Measurements from ENCODE around the gene RCN1. TPM values are rescaled to one million over a fixed set of nuclear protein-coding genes. Genes with fewer than 3 reads are reported as not detected.

RCN1 gene
- total RNA-seq, 1 experiment from 2014 or later, result 155 TPM

DNA sequence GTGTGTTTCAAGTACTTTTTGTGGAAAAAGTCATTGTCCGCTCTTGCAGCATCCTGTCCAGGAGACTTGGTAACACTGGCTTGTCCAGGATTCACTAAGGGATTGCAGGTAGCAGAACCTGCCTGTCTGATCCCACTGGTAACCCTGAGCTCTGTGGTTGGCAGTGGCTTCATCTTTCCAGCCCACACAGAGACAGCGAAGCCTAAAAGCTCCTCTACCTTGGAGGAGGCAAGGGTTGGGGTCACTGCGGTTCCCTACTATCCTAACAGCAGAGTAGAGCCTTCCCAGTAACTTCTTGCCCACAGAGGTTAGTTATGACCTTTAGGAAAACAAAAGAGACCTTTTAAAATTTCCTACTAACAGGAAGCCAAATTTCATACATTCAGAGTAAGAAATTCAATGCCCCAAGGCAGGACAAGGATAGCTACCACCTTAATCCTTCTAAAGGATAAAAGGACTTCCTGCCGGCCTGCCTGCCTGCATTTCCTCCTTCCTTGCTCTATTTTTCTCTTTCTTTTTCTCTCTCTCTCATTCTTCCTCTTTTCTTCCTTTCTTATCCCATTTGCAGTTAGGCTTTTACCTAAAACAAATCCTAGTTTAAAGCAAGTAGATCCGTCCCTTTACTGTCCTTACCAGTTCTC is 8.4 kb upstream of the RCN1 start:
- CTCF ChIA-PET, result interaction anchor here (0.6 kb wide), 2 partner anchors 197 to 251 kb away, joined by 3 to 6 read pairs; no protein-coding TSS in a partner anchor
- no peaks in the 10 kb centered on the region for H3K9me3 Mint-ChIP-seq (ENCODE audit: unreplicated experiment)
- intact Hi-C loops (cut with micrococcal nuclease), result no loop called here

DNA sequence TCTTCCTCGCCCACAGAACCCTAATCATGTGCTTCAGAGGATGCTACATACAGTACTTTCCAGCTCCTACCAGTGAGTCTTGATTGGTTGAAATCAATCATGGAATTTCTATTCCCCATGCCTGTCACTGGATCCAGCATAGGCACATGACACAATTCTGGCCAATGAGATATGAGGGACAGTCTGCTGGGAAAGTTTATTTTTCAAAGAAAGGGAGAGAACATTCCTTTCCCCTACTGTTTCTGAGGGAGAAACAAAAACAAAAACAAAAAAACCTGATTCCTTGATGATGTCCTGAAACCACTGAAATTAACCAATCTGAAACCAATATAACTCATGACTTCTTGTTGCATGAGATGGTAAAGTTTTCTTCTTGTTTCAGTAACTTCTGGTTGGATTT is 3.3 kb upstream of the RCN1 start:
- peak; percentile 56 for DNase-seq (ENCODE audit: unreplicated experiment)
- H3K27me3 Mint-ChIP-seq (ENCODE audit: insufficient read depth, unreplicated experiment), result no peaks in the 10 kb centered on the region
- no TSS peak for BruUV-seq (replicated peaks)

More for the DNA sequence above, 8.4 kb upstream of the RCN1 start:
- H3K27ac Mint-ChIP-seq (ENCODE audit: low read depth, unreplicated experiment), result no peak overlapping the region
- TF ChIP-seq, protein P1, sequence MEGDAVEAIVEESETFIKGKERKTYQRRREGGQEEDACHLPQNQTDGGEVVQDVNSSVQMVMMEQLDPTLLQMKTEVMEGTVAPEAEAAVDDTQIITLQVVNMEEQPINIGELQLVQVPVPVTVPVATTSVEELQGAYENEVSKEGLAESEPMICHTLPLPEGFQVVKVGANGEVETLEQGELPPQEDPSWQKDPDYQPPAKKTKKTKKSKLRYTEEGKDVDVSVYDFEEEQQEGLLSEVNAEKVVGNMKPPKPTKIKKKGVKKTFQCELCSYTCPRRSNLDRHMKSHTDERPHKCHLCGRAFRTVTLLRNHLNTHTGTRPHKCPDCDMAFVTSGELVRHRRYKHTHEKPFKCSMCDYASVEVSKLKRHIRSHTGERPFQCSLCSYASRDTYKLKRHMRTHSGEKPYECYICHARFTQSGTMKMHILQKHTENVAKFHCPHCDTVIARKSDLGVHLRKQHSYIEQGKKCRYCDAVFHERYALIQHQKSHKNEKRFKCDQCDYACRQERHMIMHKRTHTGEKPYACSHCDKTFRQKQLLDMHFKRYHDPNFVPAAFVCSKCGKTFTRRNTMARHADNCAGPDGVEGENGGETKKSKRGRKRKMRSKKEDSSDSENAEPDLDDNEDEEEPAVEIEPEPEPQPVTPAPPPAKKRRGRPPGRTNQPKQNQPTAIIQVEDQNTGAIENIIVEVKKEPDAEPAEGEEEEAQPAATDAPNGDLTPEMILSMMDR (IDR thresholded peaks at IDR 0.05; ENCODE audit: unreplicated experiment), result no peak
- POLR2A ChIA-PET, result interaction anchor here (2.0 kb wide), 1 partner anchor 8 kb away, joined by 7 read pairs; the partner anchor contains the start of gene RCN1
- no TSS peak for BruUV-seq (replicated peaks)
- DNase-seq (ENCODE audit: unreplicated experiment), result no peak
- no peaks in the 10 kb centered on the region for H3K27me3 Mint-ChIP-seq (ENCODE audit: insufficient read depth, unreplicated experiment)
- no peaks in the 10 kb centered on the region for H3K36me3 Mint-ChIP-seq (ENCODE audit: insufficient read depth, unreplicated experiment)
- peaks cover 13% of the 10 kb centered on the region for H3K4me1 Mint-ChIP-seq (ENCODE audit: insufficient read depth, unreplicated experiment)
- H3K4me3 Mint-ChIP-seq (ENCODE audit: unreplicated experiment), result no peak overlapping the region

DNA sequence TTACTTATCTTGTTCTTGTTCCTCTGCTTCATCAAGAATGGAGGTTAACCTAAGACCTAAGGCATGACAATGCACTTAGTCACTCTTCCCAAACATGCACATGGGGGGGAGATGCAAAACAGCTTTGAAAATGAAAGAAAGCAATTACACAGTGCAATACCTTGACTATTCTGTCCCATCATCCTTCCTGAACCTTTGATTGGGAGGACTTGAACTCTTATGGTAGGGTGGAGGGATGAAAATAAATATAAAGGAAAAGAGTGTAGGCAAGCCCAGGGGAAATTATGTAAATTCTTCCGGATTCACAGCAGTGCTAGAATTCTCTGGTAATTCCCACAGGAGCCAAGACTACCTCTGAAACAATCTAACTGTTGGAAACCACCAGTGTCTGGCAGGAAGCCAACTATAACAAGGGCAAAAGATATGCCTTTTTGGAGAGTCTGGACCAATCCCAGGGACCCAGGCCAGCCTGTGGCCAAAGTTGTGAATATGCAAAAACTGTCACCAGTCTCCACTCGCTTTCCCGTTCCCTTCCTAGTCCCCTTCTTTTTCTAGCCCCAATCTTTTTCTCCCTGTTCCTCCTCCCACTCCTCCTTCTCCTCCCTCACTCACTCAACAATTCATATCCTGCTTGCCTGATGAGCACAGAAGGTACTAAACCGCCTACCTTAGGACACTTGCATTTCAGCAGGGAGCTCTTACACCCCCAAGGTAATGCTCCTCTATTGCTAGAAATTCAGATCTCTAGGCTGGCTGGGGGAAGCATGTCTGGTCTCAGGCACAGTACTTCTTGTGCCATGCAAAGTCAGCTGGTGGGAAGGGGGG is 2.5 kb upstream of the RCN1 start:
- TF ChIP-seq, protein P1 (IDR thresholded peaks at IDR 0.05; ENCODE audit: unreplicated experiment), result no peak
- no peaks in the 10 kb centered on the region for H3K9me3 Mint-ChIP-seq (ENCODE audit: unreplicated experiment)
- intact Hi-C loops (cut with micrococcal nuclease), result loop anchor here (1.0 kb wide), 1 partner anchor 49 kb away; no protein-coding TSS in a partner anchor
- BruUV-seq (replicated peaks), result no TSS peak
- H3K36me3 Mint-ChIP-seq (ENCODE audit: insufficient read depth, unreplicated experiment), result peaks cover 5% of the 10 kb centered on the region
- CTCF ChIA-PET, result interaction anchor here (0.7 to 1.6 kb wide), 2 partner anchors 88 to 807 kb away, joined by 3 to 9 read pairs; no protein-coding TSS in a partner anchor
- H3K4me3 Mint-ChIP-seq (ENCODE audit: unreplicated experiment), result peak overlapping the region; percentile 52
- peak overlapping the region; percentile 53 for H3K27ac Mint-ChIP-seq (ENCODE audit: low read depth, unreplicated experiment)
- H3K4me1 Mint-ChIP-seq (ENCODE audit: insufficient read depth, unreplicated experiment), result peaks cover 30% of the 10 kb centered on the region
- DNase-seq (ENCODE audit: unreplicated experiment), result peak; percentile 93
- POLR2A ChIA-PET, result interaction anchor here (0.6 to 2.0 kb wide), 5 partner anchors 8 to 1958 kb away, joined by 3 to 4 read pairs (median 3); no protein-coding TSS in a partner anchor
- H3K27me3 Mint-ChIP-seq (ENCODE audit: insufficient read depth, unreplicated experiment), result no peaks in the 10 kb centered on the region

More for the DNA sequence above, 3.3 kb upstream of the RCN1 start:
- TF ChIP-seq, protein P1 (IDR thresholded peaks at IDR 0.05; ENCODE audit: unreplicated experiment), result no peak
- Mint-ChIP-seq H3K4me3 (ENCODE audit: unreplicated experiment) (peak overlapping the region; percentile 52), H3K27ac (ENCODE audit: low read depth, unreplicated experiment) (peak overlapping the region; percentile 53), H3K36me3 (ENCODE audit: insufficient read depth, unreplicated experiment) (peaks cover 5% of the 10 kb centered on the region), H3K9me3 (ENCODE audit: unreplicated experiment) (no peaks in the 10 kb centered on the region), H3K4me1 (ENCODE audit: insufficient read depth, unreplicated experiment) (peaks cover 26% of the 10 kb centered on the region)
- POLR2A ChIA-PET, result interaction anchor here (2.0 kb wide), 1 partner anchor 16 kb away, joined by 4 read pairs; no protein-coding TSS in a partner anchor
- CTCF ChIA-PET, result interaction anchor here (0.7 to 1.6 kb wide), 2 partner anchors 88 to 718 kb away, joined by 3 to 9 read pairs; partner anchors contain the start of genes DCDC1 and DNAJC24
- intact Hi-C loops (cut with micrococcal nuclease), result no loop called here

Measured in MCF 10A (cell line).